AG04450 (cell line): ENCODE data around the gene AMPD2. TPM values are rescaled to one million over a fixed set of nuclear protein-coding genes. Genes with fewer than 3 reads are reported as not detected.

Experiments used
- CTCF ChIA-PET: fragments of 300-600, 350-600 bp; formaldehyde crosslinking; extraction: SDS; loops from one replicate; lab custom pipeline; 2022; ENCODE audit warnings: antibody characterized with exemption, inconsistent platforms; lab: Charles Lee
- POLR2A ChIA-PET: fragments of 350-600 bp; formaldehyde crosslinking; extraction: SDS; loops from one replicate; lab custom pipeline; 2021; ENCODE audit warnings: antibody characterized with exemption, inconsistent platforms; lab: Yijun Ruan, JAX
- DNase-seq: peaks from one replicate; pipeline ENCODE4 v3.0.0-alpha.2; 2011; ENCODE audit warnings: low read depth, low spot score
- H3K27ac ChIP-seq: one replicate; pipeline ENCODE4 v1.5.1; 2012; ENCODE audit warnings: low read depth, low read length, control low read depth
- H3K27me3 ChIP-seq: one replicate; pipeline ENCODE4 v1.6.0; 2012; ENCODE audit warnings: low read length; ENCODE audit not compliant: control insufficient read depth, insufficient read depth
- H3K4me3 ChIP-seq: 2 replicates; pipeline ENCODE4 v1.5.1; 2011; ENCODE audit warnings: mild to moderate bottlenecking, low read depth, low read length, control low read depth
- H3K9me3 ChIP-seq: 2 replicates; pipeline ENCODE4 v1.5.1; 2012; ENCODE audit warnings: low read length; ENCODE audit not compliant: control insufficient read depth, insufficient read depth
- CTCF ChIP-seq: IDR thresholded peaks from 2 replicates; pipeline ENCODE4 v1.5.1; 2011; ENCODE audit warnings: low read depth, low read length, control low read depth, inconsistent platforms
- polyA plus RNA-seq: library from polyadenylated mRNA; depleted of rRNA; stranded (reverse); fragments of >200 nt; gene quantifications from 2 replicates; pipeline ENCODE4 v1.2.3, GENCODE V29; 2011

AMPD2 gene
- polyA plus RNA-seq, 1 experiment = 35.4 TPM

GRCh38 chr1:109589679-109590078 is 30.0 kb upstream of the AMPD2 start:
- no peak overlapping the region for H3K4me3 ChIP-seq
- no peaks in the 10 kb centered on the region for H3K9me3 ChIP-seq
- ChIA-PET CTCF (interaction anchor here (1.2 kb wide), 1 partner anchor 50 kb away, joined by 3 read pairs; no protein-coding TSS in a partner anchor), POLR2A (interaction anchor here (0.7 kb wide), 1 partner anchor 27 kb away, joined by 5 read pairs; no protein-coding TSS in a partner anchor)
- H3K27ac ChIP-seq = no peak overlapping the region
- no peak for DNase-seq
- no peaks in the 10 kb centered on the region for H3K27me3 ChIP-seq
- no peak for TF ChIP-seq CTCF

GRCh38 chr1:109592916-109593315 is 26.7 kb upstream of the AMPD2 start:
- ChIA-PET POLR2A (no interaction called here), CTCF (no interaction called here)
- no peak for DNase-seq
- H3K9me3 ChIP-seq = no peaks in the 10 kb centered on the region
- TF ChIP-seq CTCF = no peak
- H3K27ac ChIP-seq = no peak overlapping the region
- H3K27me3 ChIP-seq = no peaks in the 10 kb centered on the region
- no peak overlapping the region for H3K4me3 ChIP-seq

DNA sequence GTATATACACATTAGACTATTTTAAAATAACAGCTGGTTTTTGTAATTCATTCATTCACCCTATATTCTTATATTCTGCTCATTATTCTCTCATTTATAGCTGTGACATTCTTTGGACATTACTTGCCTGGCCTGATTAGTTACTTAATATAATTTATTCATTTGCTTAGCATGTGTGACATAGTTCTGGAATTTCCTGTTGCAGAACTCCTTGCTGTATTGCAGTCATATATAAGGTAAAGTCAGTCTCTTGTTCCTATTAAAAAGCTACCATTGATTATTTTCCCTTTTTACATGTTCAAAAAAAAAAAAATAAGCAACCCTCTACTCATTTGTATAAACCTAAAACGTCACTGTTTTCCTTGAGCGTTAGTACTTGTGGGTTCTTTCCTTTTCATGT is 24.1 kb upstream of the AMPD2 start:
- CTCF ChIA-PET = interaction anchor here (0.6 to 1.9 kb wide), 4 partner anchors 46 to 180 kb away, joined by 3 to 11 read pairs (median 4); no protein-coding TSS in a partner anchor
- Histone ChIP-seq H3K4me3 (no peak overlapping the region), H3K9me3 (no peaks in the 10 kb centered on the region), H3K27ac (no peak overlapping the region), H3K27me3 (no peaks in the 10 kb centered on the region)
- TF ChIP-seq CTCF = no peak
- POLR2A ChIA-PET = interaction anchor here (0.7 to 0.9 kb wide), 2 partner anchors 15 to 17 kb away, joined by 3 read pairs; no protein-coding TSS in a partner anchor
- DNase-seq = no peak

- ChIA-PET CTCF (interaction anchor here (1.1 to 1.4 kb wide), 2 partner anchors 52 to 66 kb away, joined by 4 to 7 read pairs; no protein-coding TSS in a partner anchor), POLR2A (interaction anchor here (0.7 kb wide), 1 partner anchor 28 kb away, joined by 4 read pairs; no protein-coding TSS in a partner anchor)
- no peaks in the 10 kb centered on the region for H3K27me3 ChIP-seq
- DNase-seq = no peak
- H3K27ac ChIP-seq = no peak overlapping the region
- no peak overlapping the region for H3K4me3 ChIP-seq
- H3K9me3 ChIP-seq = no peaks in the 10 kb centered on the region
- TF ChIP-seq CTCF = no peak
Measured at GRCh38 chr1:109598156-109598555, 21.5 kb upstream of the AMPD2 start.

DNA sequence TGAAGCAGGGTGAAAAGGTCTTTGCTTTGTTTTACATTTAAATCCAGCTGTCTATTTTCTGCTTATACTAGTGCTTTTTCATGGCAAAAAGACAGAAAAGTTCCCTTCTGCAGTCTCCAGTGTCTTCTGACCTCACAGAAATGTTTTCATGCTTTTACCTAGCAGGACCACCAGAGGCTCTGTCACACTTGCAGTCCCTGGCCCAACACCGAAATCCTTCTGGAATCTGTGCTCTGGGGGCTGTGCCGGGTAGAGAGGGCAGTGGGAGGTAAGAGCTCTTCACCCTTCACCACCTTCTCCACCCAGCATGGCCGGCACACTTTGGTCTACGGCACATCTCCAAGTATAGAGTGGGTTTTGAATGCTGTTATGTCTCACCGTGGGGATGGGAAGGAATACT is 21.0 kb upstream of the AMPD2 start:
- DNase-seq = no peak
- CTCF ChIA-PET = interaction anchor here (1.4 kb wide), 1 partner anchor 66 kb away, joined by 7 read pairs; no protein-coding TSS in a partner anchor
- no peaks in the 10 kb centered on the region for H3K9me3 ChIP-seq
- no peaks in the 10 kb centered on the region for H3K27me3 ChIP-seq
- TF ChIP-seq CTCF = peak; percentile 25
- H3K27ac ChIP-seq = no peak overlapping the region
- no peak overlapping the region for H3K4me3 ChIP-seq
- POLR2A ChIA-PET = no interaction called here
